ENCODE data around the gene MMP23B.

MMP23B gene

DNA sequence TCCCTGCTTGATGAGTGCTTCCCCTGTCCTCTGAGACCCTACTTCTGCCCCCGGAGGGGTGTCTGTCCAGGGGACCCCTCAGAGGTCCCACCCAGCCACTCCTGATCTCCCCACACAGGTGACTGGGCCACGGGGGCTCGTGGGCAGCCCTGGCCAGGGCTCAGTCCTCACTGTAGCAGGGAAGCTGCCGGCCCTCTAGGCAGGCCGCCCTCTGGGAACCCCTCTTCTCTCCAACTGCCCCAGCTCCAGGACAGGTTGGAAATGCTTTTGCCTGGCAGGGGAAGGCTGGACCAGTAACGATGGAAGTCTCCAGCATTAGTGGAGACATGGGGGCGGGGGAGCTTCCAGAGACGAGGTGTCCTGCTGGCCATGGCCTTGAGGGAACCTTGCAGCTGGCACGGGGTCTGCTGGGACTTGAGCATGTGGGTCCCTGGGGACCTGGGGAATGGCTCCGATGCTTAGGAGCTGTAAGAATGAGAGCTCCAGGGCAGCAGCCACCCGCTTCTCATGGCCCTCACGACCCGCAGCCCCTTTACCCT, 28.9 kb upstream of the MMP23B start:
- DNase-seq: no peak

DNA sequence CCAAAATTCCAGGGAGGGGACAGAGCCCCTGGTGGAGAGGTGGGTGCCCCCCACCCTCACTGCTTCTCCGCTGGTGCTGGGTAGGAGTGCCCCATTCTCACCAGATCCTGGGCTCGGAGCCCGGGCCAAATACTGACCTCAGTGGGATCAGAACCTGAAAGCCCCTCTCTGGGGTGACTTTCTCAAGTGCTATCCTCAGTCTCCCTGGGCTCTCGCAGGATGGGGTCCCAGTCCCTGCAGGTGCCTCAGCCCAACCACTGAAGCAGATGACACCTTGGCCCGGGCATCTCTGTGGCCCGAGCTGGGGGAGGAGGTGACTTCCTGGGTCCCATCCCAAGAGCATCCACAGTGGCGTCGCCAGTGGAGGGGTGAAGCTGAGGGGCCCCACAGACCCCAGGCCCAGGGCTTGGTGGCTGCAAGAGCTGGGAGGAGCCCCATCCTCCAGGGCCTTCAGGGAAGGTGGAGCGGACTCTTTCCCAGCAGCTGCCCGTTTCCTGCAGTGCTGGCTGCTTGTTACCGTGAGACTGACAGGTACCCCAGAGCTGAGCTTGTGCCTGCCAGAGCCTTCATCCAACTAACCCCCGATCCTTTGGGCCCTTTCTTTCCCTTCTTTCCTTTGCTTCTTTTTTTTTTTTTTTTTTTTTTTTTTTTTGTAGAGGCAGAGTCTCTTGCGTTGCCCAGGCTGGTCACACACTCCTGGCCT, 28.2 kb upstream of the MMP23B start:
- DNase-seq: no peak

DNA sequence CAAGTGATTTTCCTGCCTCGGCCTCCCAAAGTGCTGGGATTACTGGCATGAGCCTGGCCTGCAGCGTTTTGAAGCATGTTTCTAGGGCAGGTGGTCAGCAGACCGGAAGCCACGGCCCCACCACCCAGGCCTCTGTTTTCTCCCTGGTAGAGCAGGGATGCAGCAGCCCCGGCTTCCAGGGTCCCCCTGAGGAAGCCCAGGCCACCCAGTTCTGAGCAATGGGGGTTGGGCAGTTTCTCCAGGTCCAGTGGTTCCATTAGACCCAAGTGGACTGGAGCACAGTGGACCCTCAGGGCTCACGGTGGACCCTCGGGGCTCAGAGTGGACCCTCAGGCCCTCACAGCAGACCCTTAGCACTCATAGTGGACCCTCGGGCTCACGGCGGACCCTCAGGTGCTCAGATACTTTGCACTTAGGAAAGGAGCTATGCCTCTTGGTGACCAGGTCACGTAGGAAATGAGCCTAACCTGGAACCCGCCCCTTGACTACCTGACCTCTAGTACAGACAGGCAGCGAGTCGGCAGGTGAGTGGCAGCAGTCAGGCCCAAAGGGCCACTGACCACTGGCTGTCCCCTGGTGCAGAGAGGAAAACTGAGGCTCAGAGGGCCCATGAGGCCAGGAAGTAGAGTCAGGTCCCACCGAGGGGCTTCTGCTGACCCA, 27.5 kb upstream of the MMP23B start:
- DNase-seq: no peak

DNA sequence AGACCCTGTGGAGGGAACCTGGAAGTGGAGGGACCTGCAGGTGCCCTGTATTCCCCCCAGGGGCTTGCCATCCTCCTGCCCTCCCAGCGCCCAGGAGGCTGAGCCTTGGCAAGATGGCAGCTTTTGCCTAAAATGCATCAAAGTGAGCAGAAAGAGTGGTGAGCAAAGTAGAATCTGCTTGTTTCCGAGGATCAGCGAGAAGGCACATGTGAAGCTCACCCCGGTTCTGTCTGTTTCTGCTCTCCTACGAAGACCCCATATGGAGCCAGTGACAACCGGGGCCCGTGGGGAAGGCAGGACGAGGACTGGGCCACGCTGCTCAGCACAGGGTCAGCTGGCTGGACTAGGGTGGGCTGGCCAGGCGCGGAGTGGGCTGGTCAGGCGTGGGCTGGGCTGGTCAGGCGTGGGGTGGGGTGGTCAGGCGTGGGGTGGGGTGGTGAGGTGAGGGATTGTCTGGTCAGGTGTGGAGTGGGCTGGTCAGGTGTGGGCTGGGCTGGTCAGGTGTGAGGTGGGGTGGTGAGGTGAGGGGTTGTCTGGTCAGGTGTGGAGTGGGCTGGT, 26.9 kb upstream of the MMP23B start:
- no peak for DNase-seq

DNA sequence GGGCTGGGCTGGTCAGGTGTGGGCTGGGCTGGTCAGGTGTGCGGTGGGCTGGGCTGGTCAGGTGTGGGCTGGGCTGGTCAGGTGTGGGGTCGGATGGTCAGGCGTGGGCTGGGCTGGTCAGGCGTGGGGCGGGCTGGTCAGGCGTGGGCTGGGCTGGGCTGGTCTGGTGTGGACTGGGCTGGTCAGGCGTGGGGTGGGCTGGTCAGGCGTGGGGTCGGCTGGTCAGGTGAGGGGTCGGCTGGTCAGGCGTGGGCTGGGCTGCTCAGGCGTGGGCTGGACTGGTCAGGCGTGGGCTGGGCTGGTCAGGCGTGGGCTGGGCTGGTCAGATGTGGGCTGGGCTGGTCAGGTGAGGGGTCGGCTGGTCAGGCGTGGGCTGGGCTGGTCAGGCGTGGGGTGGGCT, 26.2 kb upstream of the MMP23B start:
- no peak for DNase-seq

DNA sequence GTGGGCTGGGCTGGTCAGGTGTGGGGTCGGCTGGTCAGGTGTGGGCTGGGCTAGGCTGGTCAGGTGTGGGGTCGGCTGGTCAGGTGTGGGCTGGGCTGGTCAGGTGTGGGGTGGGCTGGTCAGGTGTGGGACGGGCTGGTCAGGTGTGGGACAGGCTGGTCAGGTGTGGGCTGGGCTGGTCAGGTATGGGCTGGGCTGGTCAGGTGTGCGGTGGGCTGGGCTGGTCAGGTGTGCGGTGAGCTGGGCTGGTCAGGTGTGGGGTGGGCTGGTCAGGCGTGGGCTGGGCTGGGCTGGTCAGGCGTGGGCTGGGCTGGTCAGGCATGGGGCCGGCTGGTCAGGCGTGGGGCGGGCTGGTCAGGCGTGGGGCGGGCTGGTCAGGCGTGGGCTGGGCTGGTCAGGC, 25.7 kb upstream of the MMP23B start:
- DNase-seq: no peak

DNA sequence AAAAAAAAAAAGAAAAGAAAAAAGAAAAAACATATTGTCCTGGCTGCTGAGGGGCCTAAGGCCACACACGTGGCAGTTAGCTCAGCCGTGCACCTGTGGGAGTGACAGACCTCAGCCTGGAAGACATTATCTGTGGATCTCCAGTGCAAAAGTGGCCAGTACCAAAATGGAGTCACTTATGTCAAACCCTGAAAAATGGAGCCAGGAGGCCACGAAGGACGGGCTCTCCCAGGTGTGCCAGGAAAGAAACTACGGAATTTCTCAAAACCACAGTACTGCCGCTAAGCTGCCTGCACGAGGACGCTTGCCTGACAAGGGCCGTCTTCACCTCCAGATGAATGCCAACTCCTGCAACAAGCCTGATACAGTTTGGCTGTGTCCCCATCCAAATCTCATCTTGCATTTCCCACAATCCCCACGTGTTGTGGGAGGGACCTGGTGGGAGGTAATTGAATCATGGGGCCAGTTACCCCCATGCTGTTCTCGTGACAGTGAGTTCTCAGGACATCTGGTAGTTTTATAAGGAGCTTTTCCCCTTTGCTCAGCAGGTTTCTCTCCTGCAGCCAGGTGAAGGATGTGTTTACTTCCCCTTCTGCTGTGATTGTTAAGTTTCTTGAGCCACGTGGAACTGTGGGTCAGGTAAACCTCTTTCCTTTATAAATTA, 22.0 kb upstream of the MMP23B start:
- DNase-seq: no peak

DNA sequence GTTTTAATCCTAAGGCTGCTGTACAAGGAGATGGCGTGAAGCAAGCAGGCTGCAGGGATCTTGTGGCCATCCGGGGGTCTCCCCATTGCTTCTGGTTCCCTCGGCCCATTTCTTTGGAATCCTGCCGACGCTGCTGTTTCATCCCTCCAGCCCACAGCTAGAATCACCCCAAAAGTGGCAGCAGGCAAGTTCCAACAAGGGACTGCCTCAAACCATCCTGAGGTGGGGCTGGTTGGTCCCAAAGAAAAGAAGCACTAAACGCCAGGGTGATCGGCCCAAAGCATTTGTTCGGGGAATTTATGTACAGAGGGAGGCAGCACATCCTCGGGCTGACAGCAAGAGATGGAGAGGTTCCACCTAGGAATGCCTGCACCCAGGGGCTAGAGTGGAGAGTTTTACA, 21.2 kb upstream of the MMP23B start:
- DNase-seq: no peak

DNA sequence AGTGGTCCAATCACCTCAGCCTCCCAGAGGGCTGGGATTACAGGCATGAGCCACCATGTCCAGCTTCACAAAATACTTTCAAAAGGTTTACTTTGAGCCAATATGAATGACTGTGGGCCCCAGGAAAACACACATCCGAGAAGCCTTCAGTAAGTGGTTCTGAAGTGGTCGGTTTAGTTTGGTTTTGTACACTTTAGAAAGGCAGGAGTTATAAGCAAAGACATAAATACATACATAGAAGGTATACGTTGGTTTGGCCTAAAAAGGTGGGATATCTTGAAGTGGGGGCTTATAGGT, 19.9 kb upstream of the MMP23B start:
- no peak for DNase-seq

DNA sequence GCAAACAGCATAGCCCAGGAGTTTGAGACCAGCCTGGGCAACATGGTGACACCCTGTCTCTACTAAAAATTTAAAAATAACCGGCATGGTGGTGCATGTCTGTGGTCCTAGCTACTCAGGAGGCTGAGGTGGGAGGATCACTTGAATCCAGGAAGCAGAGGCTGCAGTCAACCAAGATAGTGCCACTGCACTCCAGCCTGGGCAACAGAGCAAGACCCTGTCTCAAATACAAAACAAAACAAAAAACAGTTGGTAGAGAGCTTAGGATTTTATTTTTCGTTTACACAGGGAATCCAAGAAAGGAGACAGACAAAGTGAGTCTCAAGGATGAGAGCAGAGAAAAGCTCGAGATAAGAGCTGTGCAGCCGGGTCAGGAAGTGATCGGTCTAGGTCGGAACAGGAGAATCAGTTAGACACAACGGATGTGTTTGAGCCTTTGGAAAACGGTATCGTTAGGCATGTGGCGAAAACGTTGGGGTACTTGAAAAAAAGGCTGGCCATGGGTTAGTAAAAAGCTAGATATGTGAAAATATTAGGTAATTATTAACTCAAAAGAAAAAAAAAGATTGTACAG, 18.4 kb upstream of the MMP23B start:
- no peak for DNase-seq

DNA sequence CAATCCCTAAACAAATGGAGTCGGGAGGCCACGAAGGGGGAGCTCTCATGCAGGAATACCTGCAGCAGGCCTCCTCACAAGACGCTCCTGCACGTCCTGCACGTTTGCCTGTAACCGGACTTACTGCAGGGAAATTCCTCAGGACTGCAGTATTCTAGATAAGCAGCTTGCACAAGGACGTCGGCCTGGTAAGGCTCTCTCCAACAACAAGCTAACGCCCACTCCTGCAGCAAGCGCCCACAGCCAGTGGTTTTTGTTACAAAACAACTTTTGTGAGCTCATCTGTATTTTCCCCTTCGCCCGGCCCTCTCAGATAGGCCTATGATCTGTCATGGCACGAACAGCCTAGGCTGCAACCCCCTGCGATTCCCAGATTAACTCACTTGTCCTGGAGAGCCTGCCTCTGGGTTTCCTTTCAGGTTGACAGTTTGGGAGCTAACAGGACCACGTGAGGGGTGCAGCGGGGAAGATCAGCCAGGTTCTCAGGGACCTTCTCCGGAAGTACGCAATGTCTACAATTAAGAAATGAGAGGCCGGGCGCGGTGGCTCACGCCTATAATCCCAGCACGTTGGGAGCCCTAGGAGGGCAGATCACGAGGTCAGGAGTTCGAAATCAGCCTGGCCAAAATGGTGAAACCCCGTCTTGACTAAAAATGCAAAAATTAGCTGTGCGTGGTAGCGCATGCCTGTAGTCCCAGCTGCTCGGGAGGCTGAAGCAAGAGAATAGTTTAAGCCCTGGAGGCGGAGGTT, 17.6 kb upstream of the MMP23B start:
- peak; percentile 78 to 82 for DNase-seq

DNA sequence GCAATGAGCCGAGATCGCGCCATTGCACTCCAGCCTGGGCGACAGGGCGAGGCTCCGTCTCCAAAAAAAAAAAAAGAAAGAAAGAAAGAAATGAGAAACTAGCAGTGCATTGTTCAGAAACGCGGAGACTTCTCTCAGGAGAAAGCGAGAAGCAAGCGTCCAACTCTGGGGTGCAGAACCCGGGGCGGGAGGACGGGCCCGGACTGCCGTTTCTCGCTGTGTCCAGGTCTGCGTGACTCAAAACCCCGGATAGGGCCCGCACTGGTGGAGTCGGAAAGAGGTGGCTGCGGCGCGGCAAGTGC, 17.1 kb upstream of the MMP23B start:
- no peak for DNase-seq

DNA sequence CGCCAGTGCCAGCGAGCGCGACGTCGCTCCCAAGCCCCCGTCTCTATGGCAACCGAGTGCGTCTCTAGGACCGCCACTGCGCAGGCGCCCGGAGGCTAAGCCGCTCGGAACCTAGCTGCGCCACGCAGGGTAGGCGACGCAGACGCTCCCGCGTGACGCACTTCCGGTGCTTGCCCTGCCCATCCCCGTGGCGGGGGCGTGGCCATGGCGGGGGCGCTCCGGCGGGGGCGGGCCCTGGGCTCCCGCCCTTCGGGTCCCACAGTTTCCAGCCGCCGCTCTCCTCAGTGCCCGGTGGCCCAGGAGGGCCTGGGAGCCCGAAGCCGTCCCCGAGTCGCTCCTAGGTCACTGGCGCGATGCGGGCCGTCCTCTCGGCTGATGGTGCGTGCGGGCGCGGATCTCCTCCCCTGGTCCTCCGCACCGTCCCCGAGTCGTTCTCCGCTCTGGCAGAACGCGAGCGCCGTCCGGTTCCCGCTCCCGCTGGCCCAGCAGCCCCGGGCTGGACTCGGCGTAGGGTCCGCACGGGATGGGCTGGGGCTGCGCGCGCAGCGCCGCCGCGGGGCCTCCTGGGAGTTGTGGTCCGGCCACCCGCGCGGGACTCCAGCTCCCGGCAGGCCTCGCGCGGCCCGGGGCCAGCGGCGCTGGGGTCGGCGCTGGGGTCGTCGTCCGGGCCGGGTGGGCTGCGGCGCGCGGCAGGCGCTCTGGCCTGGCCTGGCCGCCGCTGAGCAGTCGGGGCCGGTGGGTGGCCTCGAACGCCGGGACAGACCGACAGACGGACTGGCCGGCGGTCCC, 16.5 kb upstream of the MMP23B start, which contains the start of gene MIB2:
MIB2 (plus strand) TSS at position 245 of the 789 bp plus-strand sequence. CDS start 7,953 bp downstream, outside the sequence.
- DNase-seq: peak; percentile 86 to 87

DNA sequence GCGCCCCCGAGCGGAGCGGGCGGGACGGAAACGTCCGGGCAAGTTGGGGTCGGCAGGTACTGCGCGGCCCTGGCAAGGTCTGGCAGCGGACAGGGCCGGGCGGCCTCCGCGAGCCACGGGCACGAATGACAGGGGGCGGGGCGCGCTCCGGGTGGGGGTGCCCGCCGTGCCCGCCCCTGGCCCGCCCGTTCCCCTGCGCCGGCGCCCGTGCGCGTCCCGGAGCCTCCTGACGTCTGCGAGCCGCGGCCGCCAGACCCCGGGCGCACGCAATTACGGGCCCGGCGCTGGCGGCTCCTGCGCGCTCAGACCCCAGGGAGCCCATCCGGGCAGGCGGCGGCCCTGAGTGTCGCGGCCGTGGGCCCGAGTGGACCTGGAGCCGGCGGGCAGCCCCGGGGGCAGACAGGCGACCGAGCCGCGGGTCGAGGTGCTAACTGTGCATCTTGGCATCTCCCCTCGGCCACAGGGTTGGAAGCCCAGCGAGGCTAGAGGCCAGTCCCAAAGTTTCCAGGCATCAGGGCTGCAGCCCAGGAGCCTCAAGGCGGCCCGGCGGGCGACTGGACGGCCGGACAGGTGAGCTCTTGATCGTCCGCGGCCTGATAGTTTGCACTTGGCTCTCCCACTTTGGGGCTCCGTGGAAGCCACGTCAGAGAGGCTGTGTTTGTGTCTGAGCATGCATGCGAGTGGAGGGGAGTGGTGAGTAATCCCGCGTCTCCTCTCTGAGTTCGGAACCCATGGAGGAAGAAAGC, 15.8 kb upstream of the MMP23B start:
- no peak for DNase-seq

DNA sequence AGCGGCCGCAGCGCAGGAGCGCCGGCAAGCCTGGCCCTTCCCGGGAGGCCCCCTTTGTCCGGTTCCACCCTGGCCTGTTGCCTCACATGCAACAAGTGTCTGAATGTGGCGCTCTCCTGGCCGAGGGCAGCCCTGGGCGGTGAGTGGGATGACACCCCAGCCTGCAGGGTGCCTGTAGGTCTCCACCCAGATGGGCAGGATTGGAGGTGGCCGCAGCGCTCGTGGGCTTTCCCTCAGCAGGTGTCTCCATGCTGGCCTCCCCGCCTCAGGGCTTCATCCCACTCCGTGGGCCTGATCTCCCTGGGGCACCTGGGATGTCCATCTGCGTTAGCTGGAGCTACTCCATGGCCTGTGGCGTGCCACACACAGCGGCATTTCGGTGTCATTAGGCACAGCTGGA, 15.1 kb upstream of the MMP23B start:
- DNase-seq: no peak

DNA sequence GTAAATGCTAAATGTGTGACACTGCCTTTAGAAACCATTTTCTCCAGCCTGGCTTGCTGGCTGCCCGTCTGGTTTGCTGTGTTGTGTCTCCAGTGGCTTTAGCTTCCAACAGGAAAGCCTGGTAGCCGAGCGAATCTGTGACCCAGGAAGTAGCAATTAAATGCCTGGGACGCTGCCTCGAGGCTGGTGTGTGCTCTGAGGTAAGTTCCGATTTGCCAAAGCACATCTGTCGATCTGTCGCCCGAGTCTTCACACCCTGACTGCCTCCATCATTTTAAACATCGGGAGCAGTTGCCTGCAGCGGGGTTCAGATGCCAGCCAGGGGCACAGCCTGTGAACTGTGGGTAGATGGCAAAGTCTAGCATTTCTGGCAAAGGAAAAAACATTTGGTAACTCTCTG, 14.5 kb upstream of the MMP23B start:
- no peak for DNase-seq

DNA sequence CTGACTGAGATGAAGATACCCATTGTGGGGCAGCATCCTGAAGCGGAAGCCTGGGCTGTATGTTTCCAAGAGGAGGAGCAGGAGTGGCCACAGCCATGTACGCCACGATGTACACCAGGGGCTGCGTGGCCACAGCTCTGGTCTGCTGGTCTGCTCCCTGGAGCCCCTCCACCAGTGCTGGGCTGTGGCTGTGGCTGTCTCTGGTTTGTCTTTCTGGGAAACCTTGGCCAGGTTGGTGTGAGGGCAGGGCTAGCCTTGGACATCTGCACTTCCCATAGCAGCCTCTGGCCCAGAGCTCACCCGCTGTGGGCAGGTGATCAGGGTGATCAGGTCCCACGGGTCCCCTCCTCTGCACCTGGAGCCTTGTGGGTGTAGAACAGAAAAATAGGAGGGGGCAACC, 14.0 kb upstream of the MMP23B start:
- no peak for DNase-seq

DNA sequence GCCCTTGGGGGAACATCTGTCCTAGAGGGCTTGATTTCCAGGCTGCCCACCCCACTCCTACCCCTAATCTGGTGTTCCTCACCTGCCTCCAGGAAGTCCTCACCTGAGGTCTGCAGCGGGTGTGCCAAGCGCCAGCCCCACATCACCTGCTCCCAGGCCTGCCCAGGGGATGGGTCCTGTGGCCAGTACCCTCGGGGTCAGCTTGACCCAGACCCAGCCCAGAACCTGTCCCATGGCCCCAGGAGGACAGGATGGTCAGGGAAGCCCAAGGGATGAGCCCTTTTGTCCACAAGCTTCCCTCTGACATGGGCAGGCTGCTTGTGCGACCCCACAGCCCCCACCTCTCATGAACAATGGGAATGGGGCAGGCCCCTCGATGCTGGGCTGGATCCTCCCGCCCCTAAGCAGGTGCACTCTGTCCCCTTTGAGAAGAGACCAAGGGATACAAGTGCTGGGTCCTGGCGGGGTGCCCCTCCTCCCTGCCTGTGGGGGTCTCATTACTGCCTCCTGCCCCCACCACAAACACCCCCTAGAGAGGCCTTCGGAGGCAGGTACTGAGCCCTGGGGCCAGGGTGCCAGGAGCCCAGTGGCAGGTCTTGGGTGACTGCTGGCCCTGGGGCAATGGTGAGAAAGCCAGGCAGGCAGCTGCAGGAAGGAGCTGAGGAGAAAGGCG, 13.4 kb upstream of the MMP23B start:
- DNase-seq: no peak

DNA sequence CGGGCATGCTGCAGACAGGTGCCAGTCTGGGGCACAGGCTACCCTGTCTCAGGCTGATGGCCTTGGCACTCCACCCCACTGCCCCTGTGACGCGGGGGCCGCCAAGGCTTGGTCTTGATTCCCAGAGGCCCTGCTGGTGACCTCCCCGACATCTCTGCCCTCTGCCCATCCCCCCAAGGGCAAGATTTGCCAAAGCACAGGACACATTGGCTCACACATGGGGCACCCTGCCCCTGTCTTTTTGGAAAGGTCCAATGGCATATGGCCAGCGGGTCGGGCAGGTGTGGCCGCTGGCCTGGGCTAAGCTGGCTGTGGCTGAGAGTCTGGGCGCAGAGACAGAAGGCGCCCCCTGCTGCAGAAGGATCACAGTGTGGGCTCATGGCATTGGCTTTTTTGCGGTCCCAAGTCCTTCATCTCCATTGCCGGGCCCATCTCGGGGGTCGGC, 12.0 kb upstream of the MMP23B start:
- no peak for DNase-seq

DNA sequence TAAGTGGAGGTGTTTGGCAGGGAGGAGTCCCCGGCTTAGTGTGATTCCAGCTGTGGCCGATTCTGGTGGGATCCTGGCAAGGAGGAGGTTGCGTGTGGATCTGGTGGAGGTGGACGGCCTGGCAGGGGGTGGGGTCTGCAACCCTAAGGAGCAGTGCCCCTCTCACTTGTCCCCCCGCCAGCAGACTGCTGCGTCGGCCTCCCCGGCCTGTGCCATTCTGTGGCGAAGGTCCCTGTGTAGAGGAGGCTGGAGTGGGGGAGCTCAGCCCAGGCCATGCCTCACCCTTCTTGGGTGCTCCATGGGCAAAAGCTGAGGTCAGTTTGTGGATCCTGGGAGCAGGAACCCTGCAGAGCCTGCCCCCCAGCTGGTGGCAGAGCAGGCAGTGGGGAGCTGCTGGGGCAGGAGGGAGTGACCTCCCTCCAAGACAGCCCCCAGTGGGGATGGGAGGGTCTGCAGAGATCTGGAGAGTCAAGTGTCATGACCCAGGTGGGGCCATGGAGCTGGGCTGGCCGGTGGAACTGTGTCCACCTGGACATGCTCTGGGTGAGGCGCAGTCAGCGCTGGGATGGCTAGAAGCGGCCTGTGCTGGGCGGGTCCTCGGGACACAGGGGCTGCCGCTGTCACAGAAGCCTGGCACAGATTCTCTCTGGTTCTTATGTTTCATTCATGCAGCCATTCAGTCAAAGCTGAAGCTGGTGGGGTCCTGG, 11.4 kb upstream of the MMP23B start:
- DNase-seq: no peak
